Transverse colon (tissue), 4 donors: ENCODE data around the gene TRPM8. TPM values are rescaled to one million over a fixed set of nuclear protein-coding genes. Genes with fewer than 3 reads are reported as not detected.

Source experiments
- DNase-seq: peaks from one replicate; pipeline ENCODE4 v3.0.0-alpha.2; 2019
- H3K27ac ChIP-seq, 4 donors: fragments of 200-600 bp; sonication (generic); 2 replicates each; pipeline ENCODE4 v1.5.1; 2016 to 2018; ENCODE audit warnings: inconsistent platforms in 4 of 4
- H3K27me3 ChIP-seq: fragments of 200-600 bp; sonication (generic); 2 replicates; pipeline ENCODE4 v1.5.1; 2017; ENCODE audit warnings: inconsistent platforms
- H3K36me3 ChIP-seq, 4 donors: fragments of 200-600 bp; sonication (generic); 2 replicates each; pipeline ENCODE4 v1.5.1; 2017 to 2019; ENCODE audit warnings: inconsistent platforms in 4 of 4
- H3K4me1 ChIP-seq, 4 donors: fragments of 200-600 bp; sonication (generic); 2 replicates each; pipeline ENCODE4 v1.5.1; 2017 to 2020; ENCODE audit warnings: inconsistent platforms in 4 of 4
- H3K4me3 ChIP-seq, 4 donors: fragments of 200-600 bp; sonication (generic); 1 replicate in 1 of 4; 2 replicates in 3 of 4; pipeline versions ENCODE4 v1.5.1 to v1.6.1; 2017 to 2019; ENCODE audit warnings: inconsistent platforms in 4 of 4
- H3K9me3 ChIP-seq, 2 donors: fragments of 200-600 bp; sonication (generic); 2 replicates each; pipeline ENCODE4 v1.5.1; 2017 to 2019; ENCODE audit warnings: inconsistent platforms in 2 of 2
- CTCF ChIP-seq, 5 experiments: fragments of 200-600 bp in 3 of 5; fragments of 450-650 bp in 2 of 5; sonication (generic) in 3 of 5; IDR thresholded peaks; 1 replicate in 2 of 5; 2 replicates in 3 of 5; pipeline ENCODE4 v1.5.1; 2016 to 2017; ENCODE audit warnings: antibody characterized with exemption in 5 of 5, inconsistent platforms in 3 of 5, mild to moderate bottlenecking in 2 of 5, moderate library complexity in 1 of 5
- EP300 ChIP-seq: sonication (generic); formaldehyde crosslinking; IDR thresholded peaks from one replicate; pipeline ENCODE4 v1.6.1; 2017; ENCODE audit warnings: antibody characterized with exemption, low read depth
- POLR2A ChIP-seq: fragments of 450-650 bp; IDR thresholded peaks from one replicate; pipeline ENCODE4 v1.6.1; 2016; ENCODE audit warnings: antibody characterized with exemption, mild to moderate bottlenecking, moderate library complexity
- POLR2AphosphoS5 ChIP-seq, 3 donors: sonication (generic); formaldehyde crosslinking; IDR thresholded peaks; one replicate each; pipeline ENCODE4 v1.6.1; 2016; ENCODE audit warnings: antibody characterized with exemption in 3 of 3
- WGBS, 2 donors: methylation state at CpG; one replicate each; pipeline ENCODE4 v1.1.5; 2018; ENCODE audit warnings: low coverage in 1 of 2; 5-methylcytosine and 5-hydroxymethylcytosine counted together
- in situ Hi-C, 4 donors: fragments of 200-750 bp; cut with MboI; loops; one replicate each; pipeline versions ENCODE4 v1.15.0 to v1.15.1; 2017; ENCODE audit warnings: low sequenced_read_pairs in 3 of 4, low pct_ligation_motif_present in 1 of 4, low pct_unique_long_range_greater_than_20kb in 1 of 4
- intact Hi-C: fragments of 100-400 bp; cut with DNase I; formaldehyde crosslinking; loops from one replicate; pipeline ENCODE4 v1.15.1; 2023; ENCODE audit warnings: low total_unique reads
- total RNA-seq, 4 donors: library from RNA; depleted of rRNA; stranded (reverse); fragments of >200 nt; gene quantifications; one replicate each; pipeline ENCODE4 v1.1.0, GENCODE V29; 2016

Gene TRPM8
- total RNA-seq, 4 donors from 2014 or later: not detected

DNA sequence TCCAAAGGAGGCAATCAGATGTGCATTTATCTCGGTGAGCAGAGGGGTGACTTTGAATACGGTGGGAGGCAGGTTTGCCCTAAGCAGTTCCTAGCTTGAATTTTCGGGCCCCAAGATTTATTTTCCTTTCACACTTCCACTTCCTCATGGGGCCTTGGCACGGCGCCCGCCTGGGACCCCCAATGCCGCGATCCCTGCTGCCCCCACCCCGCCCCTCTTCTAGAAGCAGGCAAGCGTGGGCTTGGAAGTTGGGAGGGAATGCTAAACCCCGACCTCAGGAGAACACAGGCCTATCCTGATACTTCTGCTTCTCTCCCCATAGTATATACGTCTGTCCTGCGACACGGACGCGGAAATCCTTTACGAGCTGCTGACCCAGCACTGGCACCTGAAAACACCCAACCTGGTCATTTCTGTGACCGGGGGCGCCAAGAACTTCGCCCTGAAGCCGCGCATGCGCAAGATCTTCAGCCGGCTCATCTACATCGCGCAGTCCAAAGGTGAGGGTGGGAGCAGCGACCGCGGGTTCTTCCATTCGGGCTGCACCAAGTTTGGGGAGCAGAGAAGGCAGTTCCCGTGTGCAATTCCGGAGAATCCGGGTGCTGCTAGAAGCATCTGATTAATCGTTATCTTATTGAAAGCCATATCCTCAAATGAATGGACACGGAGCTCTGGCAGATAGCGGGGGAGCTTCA is 21.6 kb downstream of the TRPM8 start:
- peak overlapping the region in 1 of 4 donors; percentile 17 for H3K4me3 ChIP-seq
- no peak overlapping the region for H3K27ac ChIP-seq
- H3K9me3 ChIP-seq: peaks cover 0 to under 1% of the 10 kb centered on the region in 2 donors
- H3K4me1 ChIP-seq: peaks cover 0 to 9% (median 4%) of the 10 kb centered on the region in 4 donors
- peaks cover 30% of the 10 kb centered on the region for H3K27me3 ChIP-seq
- TF ChIP-seq POLR2A (no peak), CTCF (IDR thresholded peaks at IDR 0.05) (no peak), POLR2AphosphoS5 (IDR thresholded peaks at IDR 0.05) (no peak), EP300 (no peak)
- in situ Hi-C loops: no loop called here
- intact Hi-C loops: no loop called here
- no peak for DNase-seq
- WGBS, 2 donors: 64 to 70% methylated on average over 2 to 36 of the region's 36 CpGs
- no peaks in the 10 kb centered on the region for H3K36me3 ChIP-seq

DNA sequence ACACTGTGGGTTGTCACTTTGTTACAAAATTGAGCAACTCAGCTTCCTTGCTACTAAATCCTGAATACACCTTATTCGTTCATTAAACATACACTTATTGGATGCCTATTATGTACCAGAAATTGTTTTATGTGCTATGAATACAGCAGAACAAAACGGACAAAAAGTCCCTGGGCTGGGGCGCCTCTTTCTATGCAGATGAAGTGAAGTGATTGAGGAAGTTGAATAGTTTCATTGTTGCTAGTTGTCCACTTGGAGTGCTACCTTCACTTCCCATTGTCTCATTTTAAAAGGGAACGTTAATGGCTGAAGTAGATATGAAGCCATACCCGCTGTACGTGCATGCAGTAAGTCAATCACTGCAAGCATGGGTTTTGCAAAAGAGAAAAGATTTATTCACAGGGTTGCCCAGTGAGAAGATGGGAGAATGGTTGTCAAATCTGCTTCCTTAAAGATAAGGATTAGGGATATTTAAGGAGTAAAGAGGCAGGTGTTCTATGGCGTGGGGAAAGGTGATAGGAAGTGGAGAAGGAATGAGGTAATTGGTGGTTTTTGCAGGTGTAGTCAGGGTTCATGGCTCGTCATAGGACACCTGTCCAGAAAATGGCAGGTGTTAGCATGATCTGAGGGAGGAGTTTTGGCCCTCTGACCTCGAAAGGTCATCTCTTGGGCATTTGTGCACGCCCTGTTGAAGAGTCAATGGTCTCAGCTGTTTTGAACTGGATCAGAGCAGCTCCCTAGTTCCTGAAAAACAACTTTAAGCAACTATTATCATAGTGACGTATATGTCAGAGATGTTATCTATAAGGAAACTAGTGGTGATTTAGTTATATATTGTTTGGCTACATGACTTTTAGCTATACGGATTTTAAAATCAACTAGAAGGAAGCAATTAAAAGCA is 23.5 kb downstream of the TRPM8 start:
- TF ChIP-seq POLR2AphosphoS5 (IDR thresholded peaks at IDR 0.05) (no peak), POLR2A (no peak), CTCF (IDR thresholded peaks at IDR 0.05) (no peak)
- no peak overlapping the region for H3K27ac ChIP-seq
- no peaks in the 10 kb centered on the region for H3K36me3 ChIP-seq
- intact Hi-C loops: no loop called here
- H3K4me3 ChIP-seq: no peak overlapping the region
- H3K4me1 ChIP-seq: peaks cover 0 to 9% (median 4%) of the 10 kb centered on the region in 4 donors
- peaks cover 0 to 6% of the 10 kb centered on the region in 2 donors for H3K9me3 ChIP-seq
- in situ Hi-C loops: no loop called here
- no peak for DNase-seq
- WGBS, 2 donors: 55 to 56% methylated on average over 12 of the region's 12 CpGs
- H3K27me3 ChIP-seq: peaks cover 32% of the 10 kb centered on the region

DNA sequence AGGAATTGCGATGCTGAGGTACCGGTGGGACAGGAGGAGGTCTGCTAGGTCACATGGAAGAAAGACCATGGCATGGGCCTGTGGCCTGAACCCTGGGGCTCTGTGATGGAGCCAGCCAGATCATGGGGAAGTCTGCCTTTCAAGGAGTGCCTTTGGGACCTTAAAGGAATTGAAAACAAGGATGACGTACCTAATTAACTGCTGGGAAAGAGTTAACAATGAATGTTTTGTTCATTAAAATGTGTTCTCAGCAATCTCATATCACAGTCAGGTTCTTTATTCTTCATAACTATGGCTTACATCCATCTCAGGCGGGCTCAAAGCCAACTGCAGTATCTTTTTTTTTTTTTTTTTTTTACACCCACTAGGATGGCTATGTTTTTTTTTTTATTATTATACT is 25.6 kb downstream of the TRPM8 start:
- intact Hi-C loops: no loop called here
- TF ChIP-seq CTCF (IDR thresholded peaks at IDR 0.05) (no peak), EP300 (no peak), POLR2AphosphoS5 (IDR thresholded peaks at IDR 0.05) (no peak), POLR2A (no peak)
- H3K27me3 ChIP-seq: peaks cover 27% of the 10 kb centered on the region
- in situ Hi-C loops: no loop called here
- WGBS, 2 donors: 93 to 95% methylated on average over 4 of the region's 4 CpGs
- peaks cover 0 to 6% of the 10 kb centered on the region in 2 donors for H3K9me3 ChIP-seq
- no peak overlapping the region for H3K4me3 ChIP-seq
- DNase-seq: no peak
- H3K27ac ChIP-seq: no peak overlapping the region
- H3K4me1 ChIP-seq: peaks cover 0 to 9% (median 4%) of the 10 kb centered on the region in 4 donors
- no peaks in the 10 kb centered on the region for H3K36me3 ChIP-seq

DNA sequence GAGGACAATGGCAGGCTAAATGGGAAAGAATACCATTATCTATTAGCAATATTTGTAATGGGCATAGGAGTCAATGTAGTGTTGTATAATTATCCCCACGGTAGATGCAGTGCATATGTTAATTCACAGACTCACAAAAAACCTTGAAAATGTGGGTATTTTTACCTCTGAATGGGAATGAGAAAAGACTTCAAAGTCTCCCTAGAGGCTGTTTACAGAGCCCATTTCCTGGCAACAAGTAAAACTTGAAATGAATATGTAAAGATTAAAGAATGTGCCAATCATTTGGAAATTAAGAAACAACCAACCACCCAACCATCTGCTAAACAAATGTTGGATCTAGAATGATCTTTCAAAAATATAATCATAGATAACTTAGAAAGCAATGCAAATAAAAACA is 27.1 kb downstream of the TRPM8 start:
- Histone ChIP-seq H3K27ac (no peak overlapping the region), H3K27me3 (peaks cover 14% of the 10 kb centered on the region), H3K36me3 (no peaks in the 10 kb centered on the region), H3K4me3 (no peak overlapping the region), H3K9me3 (peaks cover 0 to 6% of the 10 kb centered on the region in 2 donors), H3K4me1 (peaks cover 0 to 6% (median 0%) of the 10 kb centered on the region in 4 donors)
- TF ChIP-seq POLR2AphosphoS5 (IDR thresholded peaks at IDR 0.05): no peak
- intact Hi-C loops: no loop called here
- in situ Hi-C loops: no loop called here
- WGBS, 2 donors: 83 to 91% methylated on average over 1 of the region's 1 CpG
- no peak for DNase-seq
